ENCODE results near the gene ZRANB3.

Gene ZRANB3

GRCh38 chr2:135157856-135158255 is 373.2 kb downstream of the ZRANB3 start:
- Histone ChIP-seq H3K4me3 (ENCODE audit: low read length in 2 of 2) (no peak overlapping the region), H3K27me3 (ENCODE audit: control insufficient read depth in 2 of 2, insufficient read depth in 2 of 2, low read length in 2 of 2) (no peaks in the 10 kb centered on the region), H3K9me3 (ENCODE audit: control insufficient read depth in 2 of 2, low read length in 2 of 2) (no peaks in the 10 kb centered on the region), H3K4me1 (ENCODE audit: control insufficient read depth in 2 of 2, insufficient read depth in 2 of 2, low read length in 2 of 2) (no peaks in the 10 kb centered on the region), H3K36me3 (ENCODE audit: control insufficient read depth in 2 of 2, insufficient read depth in 2 of 2, low read length in 2 of 2) (peaks cover 48 to 57% of the 10 kb centered on the region in 2 donors), H3K27ac (ENCODE audit: low read depth in 2 of 2, low read length in 2 of 2) (no peak overlapping the region), H3K9ac (ENCODE audit: low read depth in 1 of 2, low read length in 2 of 2) (no peak overlapping the region)

GRCh38 chr2:135154962-135155361 is 376.1 kb downstream of the ZRANB3 start:
- Histone ChIP-seq H3K4me1 (ENCODE audit: control insufficient read depth in 2 of 2, insufficient read depth in 2 of 2, low read length in 2 of 2) (no peaks in the 10 kb centered on the region), H3K27me3 (ENCODE audit: control insufficient read depth in 2 of 2, insufficient read depth in 2 of 2, low read length in 2 of 2) (no peaks in the 10 kb centered on the region), H3K9ac (ENCODE audit: low read depth in 1 of 2, low read length in 2 of 2) (no peak overlapping the region), H3K36me3 (ENCODE audit: control insufficient read depth in 2 of 2, insufficient read depth in 2 of 2, low read length in 2 of 2) (peaks cover 66 to 73% of the 10 kb centered on the region in 2 donors), H3K9me3 (ENCODE audit: control insufficient read depth in 2 of 2, low read length in 2 of 2) (no peaks in the 10 kb centered on the region), H3K27ac (ENCODE audit: low read depth in 2 of 2, low read length in 2 of 2) (no peak overlapping the region), H3K4me3 (ENCODE audit: low read length in 2 of 2) (no peak overlapping the region)

- peaks cover 49 to 51% of the 10 kb centered on the region in 2 donors for H3K36me3 ChIP-seq (ENCODE audit: control insufficient read depth in 2 of 2, insufficient read depth in 2 of 2, low read length in 2 of 2)
- H3K4me1 ChIP-seq (ENCODE audit: control insufficient read depth in 2 of 2, insufficient read depth in 2 of 2, low read length in 2 of 2), result no peaks in the 10 kb centered on the region
- H3K27ac ChIP-seq (ENCODE audit: low read depth in 2 of 2, low read length in 2 of 2), result no peak overlapping the region
Measured at GRCh38 chr2:135152361-135152760, 378.7 kb downstream of the ZRANB3 start.

GRCh38 chr2:135151615-135152014 is 379.4 kb downstream of the ZRANB3 start:
- Histone ChIP-seq H3K9ac (ENCODE audit: low read depth in 1 of 2, low read length in 2 of 2) (no peak overlapping the region), H3K36me3 (ENCODE audit: control insufficient read depth in 2 of 2, insufficient read depth in 2 of 2, low read length in 2 of 2) (peaks cover 42 to 45% of the 10 kb centered on the region in 2 donors), H3K27me3 (ENCODE audit: control insufficient read depth in 2 of 2, insufficient read depth in 2 of 2, low read length in 2 of 2) (no peaks in the 10 kb centered on the region), H3K9me3 (ENCODE audit: control insufficient read depth in 2 of 2, low read length in 2 of 2) (no peaks in the 10 kb centered on the region), H3K4me3 (ENCODE audit: low read length in 2 of 2) (no peak overlapping the region), H3K27ac (ENCODE audit: low read depth in 2 of 2, low read length in 2 of 2) (no peak overlapping the region), H3K4me1 (ENCODE audit: control insufficient read depth in 2 of 2, insufficient read depth in 2 of 2, low read length in 2 of 2) (no peaks in the 10 kb centered on the region)

More at GRCh38 chr2:135152361-135152760, 378.7 kb downstream of the ZRANB3 start:
- Histone ChIP-seq H3K9ac (ENCODE audit: low read depth in 1 of 2, low read length in 2 of 2) (no peak overlapping the region), H3K27me3 (ENCODE audit: control insufficient read depth in 2 of 2, insufficient read depth in 2 of 2, low read length in 2 of 2) (no peaks in the 10 kb centered on the region), H3K9me3 (ENCODE audit: control insufficient read depth in 2 of 2, low read length in 2 of 2) (no peaks in the 10 kb centered on the region), H3K4me3 (ENCODE audit: low read length in 2 of 2) (no peak overlapping the region)

GRCh38 chr2:135150725-135151124 is 380.3 kb downstream of the ZRANB3 start:
- Histone ChIP-seq H3K9me3 (ENCODE audit: control insufficient read depth in 2 of 2, low read length in 2 of 2) (no peaks in the 10 kb centered on the region), H3K36me3 (ENCODE audit: control insufficient read depth in 2 of 2, insufficient read depth in 2 of 2, low read length in 2 of 2) (peaks cover 38 to 43% of the 10 kb centered on the region in 2 donors), H3K9ac (ENCODE audit: low read depth in 1 of 2, low read length in 2 of 2) (no peak overlapping the region), H3K4me1 (ENCODE audit: control insufficient read depth in 2 of 2, insufficient read depth in 2 of 2, low read length in 2 of 2) (no peaks in the 10 kb centered on the region), H3K4me3 (ENCODE audit: low read length in 2 of 2) (no peak overlapping the region), H3K27me3 (ENCODE audit: control insufficient read depth in 2 of 2, insufficient read depth in 2 of 2, low read length in 2 of 2) (no peaks in the 10 kb centered on the region), H3K27ac (ENCODE audit: low read depth in 2 of 2, low read length in 2 of 2) (no peak overlapping the region)

- Histone ChIP-seq H3K36me3 (ENCODE audit: control insufficient read depth in 2 of 2, insufficient read depth in 2 of 2, low read length in 2 of 2) (peaks cover 26 to 38% of the 10 kb centered on the region in 2 donors), H3K4me1 (ENCODE audit: control insufficient read depth in 2 of 2, insufficient read depth in 2 of 2, low read length in 2 of 2) (no peaks in the 10 kb centered on the region), H3K4me3 (ENCODE audit: low read length in 2 of 2) (no peak overlapping the region), H3K9ac (ENCODE audit: low read depth in 1 of 2, low read length in 2 of 2) (no peak overlapping the region), H3K9me3 (ENCODE audit: control insufficient read depth in 2 of 2, low read length in 2 of 2) (no peaks in the 10 kb centered on the region), H3K27me3 (ENCODE audit: control insufficient read depth in 2 of 2, insufficient read depth in 2 of 2, low read length in 2 of 2) (no peaks in the 10 kb centered on the region), H3K27ac (ENCODE audit: low read depth in 2 of 2, low read length in 2 of 2) (no peak overlapping the region)
Measured at GRCh38 chr2:135149251-135149650, 381.8 kb downstream of the ZRANB3 start.

- no peak overlapping the region for H3K9ac ChIP-seq (ENCODE audit: low read depth in 1 of 2, low read length in 2 of 2)
- peaks cover 9 to 17% of the 10 kb centered on the region in 2 donors for H3K36me3 ChIP-seq (ENCODE audit: control insufficient read depth in 2 of 2, insufficient read depth in 2 of 2, low read length in 2 of 2)
- H3K27ac ChIP-seq (ENCODE audit: low read depth in 2 of 2, low read length in 2 of 2), result no peak overlapping the region
Measured at GRCh38 chr2:135144343-135144742, 386.7 kb downstream of the ZRANB3 start.

GRCh38 chr2:135142323-135142722 is 388.7 kb downstream of the ZRANB3 start:
- peaks cover 0 to 6% of the 10 kb centered on the region in 2 donors for H3K9me3 ChIP-seq (ENCODE audit: control insufficient read depth in 2 of 2, low read length in 2 of 2)
- H3K9ac ChIP-seq (ENCODE audit: low read depth in 1 of 2, low read length in 2 of 2), result no peak overlapping the region
- H3K27ac ChIP-seq (ENCODE audit: low read depth in 2 of 2, low read length in 2 of 2), result no peak overlapping the region
- H3K4me1 ChIP-seq (ENCODE audit: control insufficient read depth in 2 of 2, insufficient read depth in 2 of 2, low read length in 2 of 2), result no peaks in the 10 kb centered on the region
- no peak overlapping the region for H3K4me3 ChIP-seq (ENCODE audit: low read length in 2 of 2)
- peaks cover 9 to 17% of the 10 kb centered on the region in 2 donors for H3K36me3 ChIP-seq (ENCODE audit: control insufficient read depth in 2 of 2, insufficient read depth in 2 of 2, low read length in 2 of 2)
- H3K27me3 ChIP-seq (ENCODE audit: control insufficient read depth in 2 of 2, insufficient read depth in 2 of 2, low read length in 2 of 2), result no peaks in the 10 kb centered on the region

More at GRCh38 chr2:135144343-135144742, 386.7 kb downstream of the ZRANB3 start:
- Histone ChIP-seq H3K4me1 (ENCODE audit: control insufficient read depth in 2 of 2, insufficient read depth in 2 of 2, low read length in 2 of 2) (no peaks in the 10 kb centered on the region), H3K27me3 (ENCODE audit: control insufficient read depth in 2 of 2, insufficient read depth in 2 of 2, low read length in 2 of 2) (no peaks in the 10 kb centered on the region), H3K4me3 (ENCODE audit: low read length in 2 of 2) (no peak overlapping the region), H3K9me3 (ENCODE audit: control insufficient read depth in 2 of 2, low read length in 2 of 2) (peaks cover 0 to 6% of the 10 kb centered on the region in 2 donors)

GRCh38 chr2:135140606-135141005 is 390.4 kb downstream of the ZRANB3 start:
- Histone ChIP-seq H3K36me3 (ENCODE audit: control insufficient read depth in 2 of 2, insufficient read depth in 2 of 2, low read length in 2 of 2) (peaks cover 19 to 27% of the 10 kb centered on the region in 2 donors), H3K27me3 (ENCODE audit: control insufficient read depth in 2 of 2, insufficient read depth in 2 of 2, low read length in 2 of 2) (no peaks in the 10 kb centered on the region), H3K4me3 (ENCODE audit: low read length in 2 of 2) (no peak overlapping the region), H3K4me1 (ENCODE audit: control insufficient read depth in 2 of 2, insufficient read depth in 2 of 2, low read length in 2 of 2) (no peaks in the 10 kb centered on the region), H3K27ac (ENCODE audit: low read depth in 2 of 2, low read length in 2 of 2) (no peak overlapping the region), H3K9ac (ENCODE audit: low read depth in 1 of 2, low read length in 2 of 2) (no peak overlapping the region), H3K9me3 (ENCODE audit: control insufficient read depth in 2 of 2, low read length in 2 of 2) (peaks cover 0 to 6% of the 10 kb centered on the region in 2 donors)

GRCh38 chr2:135132314-135132713 is 398.7 kb downstream of the ZRANB3 start:
- no peaks in the 10 kb centered on the region for H3K4me1 ChIP-seq (ENCODE audit: control insufficient read depth in 2 of 2, insufficient read depth in 2 of 2, low read length in 2 of 2)
- no peaks in the 10 kb centered on the region for H3K27me3 ChIP-seq (ENCODE audit: control insufficient read depth in 2 of 2, insufficient read depth in 2 of 2, low read length in 2 of 2)
- H3K27ac ChIP-seq (ENCODE audit: low read depth in 2 of 2, low read length in 2 of 2), result no peak overlapping the region
- peaks cover 50 to 61% of the 10 kb centered on the region in 2 donors for H3K36me3 ChIP-seq (ENCODE audit: control insufficient read depth in 2 of 2, insufficient read depth in 2 of 2, low read length in 2 of 2)
- H3K9me3 ChIP-seq (ENCODE audit: control insufficient read depth in 2 of 2, low read length in 2 of 2), result no peaks in the 10 kb centered on the region
- H3K4me3 ChIP-seq (ENCODE audit: low read length in 2 of 2), result no peak overlapping the region
- no peak overlapping the region for H3K9ac ChIP-seq (ENCODE audit: low read depth in 1 of 2, low read length in 2 of 2)

- Histone ChIP-seq H3K27ac (ENCODE audit: low read depth in 2 of 2, low read length in 2 of 2) (no peak overlapping the region), H3K9me3 (ENCODE audit: control insufficient read depth in 2 of 2, low read length in 2 of 2) (no peaks in the 10 kb centered on the region), H3K36me3 (ENCODE audit: control insufficient read depth in 2 of 2, insufficient read depth in 2 of 2, low read length in 2 of 2) (peaks cover 46 to 57% of the 10 kb centered on the region in 2 donors), H3K4me3 (ENCODE audit: low read length in 2 of 2) (no peak overlapping the region), H3K4me1 (ENCODE audit: control insufficient read depth in 2 of 2, insufficient read depth in 2 of 2, low read length in 2 of 2) (no peaks in the 10 kb centered on the region), H3K27me3 (ENCODE audit: control insufficient read depth in 2 of 2, insufficient read depth in 2 of 2, low read length in 2 of 2) (no peaks in the 10 kb centered on the region), H3K9ac (ENCODE audit: low read depth in 1 of 2, low read length in 2 of 2) (no peak overlapping the region)
Measured at GRCh38 chr2:135130751-135131150, 400.3 kb downstream of the ZRANB3 start.
